RKO (cell line): ENCODE data around the gene SPRY4.
"Not testable (repeated sequence)": the region's sequence is repeated elsewhere in the genome, so short reads cannot be mapped to it uniquely, and the experiment has no call there.

Experiments
- DNase-seq: peaks from one replicate; pipeline ENCODE4 v3.0.0-alpha.2; 2016; ENCODE audit warnings: low spot score

Gene SPRY4

GRCh38 chr5:142324871-142325724, at the start of gene SPRY4:
SPRY4 (minus strand) TSS chr5:142325021; CDS start chr5:142315108, 9,913 bp downstream.
- DNase-seq: peak; percentile 97

- DNase-seq: no peak
Measured at GRCh38 chr5:142368529-142368928, 43.7 kb upstream of the SPRY4 start.

DNA sequence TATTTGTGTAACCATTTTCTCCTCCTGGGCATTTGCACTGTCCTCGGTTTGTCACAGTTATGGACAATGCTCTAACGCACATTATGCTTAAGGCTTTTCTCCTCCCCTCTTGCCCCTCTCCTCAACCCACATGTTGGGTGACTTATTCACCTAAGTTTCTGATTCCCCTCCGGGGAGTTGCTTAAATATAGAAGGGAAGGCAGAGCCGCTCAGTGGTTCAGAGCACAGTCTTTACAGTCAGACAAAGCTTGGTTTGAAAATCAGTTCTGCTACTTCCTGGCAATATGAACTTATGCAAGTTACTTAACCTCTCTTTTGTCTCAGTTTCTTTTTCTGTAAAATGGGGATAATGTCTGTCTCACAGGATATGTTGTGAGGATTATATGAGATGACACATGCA, 41.2 kb upstream of the SPRY4 start:
- no peak for DNase-seq

GRCh38 chr5:142364251-142365145, 39.7 kb upstream of the SPRY4 start:
- DNase-seq: no peak

- no peak for DNase-seq
Measured at GRCh38 chr5:142363619-142363963, 38.8 kb upstream of the SPRY4 start.

- DNase-seq: not testable (repeated sequence)
Measured at GRCh38 chr5:142362193-142362592, 37.4 kb upstream of the SPRY4 start.

DNA sequence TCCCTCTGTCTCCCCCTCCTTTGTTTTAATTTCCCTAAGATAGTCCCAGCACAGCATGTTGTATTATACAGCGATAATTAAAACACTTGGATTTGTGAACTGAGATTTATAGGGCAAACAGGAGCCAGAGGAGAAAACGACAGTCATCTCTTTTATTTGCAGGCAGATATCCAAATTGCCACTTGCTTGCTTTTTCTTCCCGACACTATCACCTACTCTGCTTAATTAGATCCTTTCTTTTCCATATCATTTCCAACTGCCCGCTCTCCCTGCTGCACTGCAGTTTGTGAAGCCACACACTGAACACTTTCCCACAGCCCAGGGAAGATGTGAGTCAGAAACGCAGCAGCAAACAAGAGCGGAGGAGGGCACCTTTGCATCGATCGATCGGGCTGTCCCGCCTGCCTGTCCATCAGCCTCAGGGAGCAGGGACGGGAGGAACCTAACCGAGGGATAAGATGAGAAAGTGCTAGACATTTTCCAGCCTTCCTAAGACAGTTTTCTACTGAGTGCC, 35.8 kb upstream of the SPRY4 start:
- DNase-seq: peak; percentile 97

GRCh38 chr5:142360051-142360498, 35.3 kb upstream of the SPRY4 start:
- DNase-seq: peak; percentile 62

- DNase-seq: no peak
Measured at GRCh38 chr5:142358648-142359047, 33.8 kb upstream of the SPRY4 start.

DNA sequence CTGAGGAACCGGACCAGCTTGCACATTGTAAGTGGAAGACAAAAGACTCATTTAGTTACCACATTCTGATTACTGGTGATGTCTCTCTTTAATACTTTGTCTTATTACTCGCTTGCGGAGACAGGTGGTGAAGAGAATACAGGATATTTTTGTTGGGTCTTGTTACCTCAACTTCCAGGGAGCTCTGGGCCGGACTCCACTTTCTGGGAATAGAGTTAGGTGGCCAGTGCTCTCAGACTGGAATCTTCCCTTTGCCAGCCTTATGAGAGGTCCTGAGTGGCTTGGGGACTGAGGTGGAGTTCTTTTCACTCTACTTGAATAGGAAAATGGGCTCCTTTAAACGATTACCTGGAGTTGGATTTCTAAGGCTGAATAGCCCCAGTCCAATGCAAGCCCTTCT, 33.3 kb upstream of the SPRY4 start:
- DNase-seq: peak; percentile 55

DNA sequence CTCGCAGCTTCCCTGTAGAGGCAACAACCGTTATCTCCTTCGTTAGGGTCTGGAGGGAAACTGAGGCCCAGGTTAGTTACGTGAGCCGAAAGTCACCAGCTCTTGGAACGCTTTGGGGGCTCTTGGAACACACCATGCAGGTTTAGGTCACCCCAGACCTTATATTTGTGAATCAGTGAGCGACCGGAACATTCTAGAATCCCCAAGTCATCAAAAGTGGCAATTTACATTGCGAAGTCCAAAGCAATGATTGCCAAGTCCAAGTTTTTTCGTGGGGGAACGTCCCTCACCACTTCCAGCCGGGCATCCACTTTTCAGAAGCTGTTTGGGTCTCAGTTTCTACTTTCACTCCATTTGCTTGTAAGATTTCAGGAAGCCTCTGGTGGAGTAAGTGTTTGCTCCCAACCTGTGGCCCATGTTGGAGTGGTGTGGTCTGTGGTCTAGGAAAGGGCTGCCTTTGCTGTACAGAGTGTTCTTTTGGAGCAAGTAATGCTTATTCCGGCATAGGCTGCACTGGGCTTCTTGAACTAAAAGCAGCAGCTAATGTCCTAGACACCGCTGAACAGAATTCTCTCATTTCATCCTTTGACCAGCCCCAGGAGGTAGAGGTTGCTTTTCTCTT, 32.8 kb upstream of the SPRY4 start:
- DNase-seq: peak; percentile 73

- peak; percentile 98 for DNase-seq
Measured at GRCh38 chr5:142356716-142357468, 32.1 kb upstream of the SPRY4 start.

GRCh38 chr5:142356349-142356715, 31.5 kb upstream of the SPRY4 start:
- DNase-seq: peak; percentile 79

DNA sequence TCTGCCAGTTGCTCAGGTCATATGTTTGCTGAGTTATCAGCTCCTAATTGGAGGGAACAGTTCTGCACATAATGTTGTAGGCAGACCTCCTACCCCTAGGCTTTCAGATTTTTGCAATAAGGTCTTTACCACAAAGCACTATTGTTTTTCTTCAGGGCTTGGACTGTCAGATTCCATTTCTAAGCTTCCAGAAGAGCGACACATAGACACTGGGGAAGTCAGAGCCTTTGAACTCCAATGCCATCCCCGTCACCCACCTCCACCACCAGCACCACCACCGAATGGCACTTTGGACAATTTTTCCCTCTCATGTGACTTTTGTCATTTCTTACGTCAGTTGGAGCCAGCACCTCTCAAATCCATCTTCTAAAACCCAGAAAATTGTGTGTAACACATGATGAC, 28.3 kb upstream of the SPRY4 start:
- no peak for DNase-seq

- DNase-seq: no peak
Measured at GRCh38 chr5:142350021-142350420, 25.2 kb upstream of the SPRY4 start.

DNA sequence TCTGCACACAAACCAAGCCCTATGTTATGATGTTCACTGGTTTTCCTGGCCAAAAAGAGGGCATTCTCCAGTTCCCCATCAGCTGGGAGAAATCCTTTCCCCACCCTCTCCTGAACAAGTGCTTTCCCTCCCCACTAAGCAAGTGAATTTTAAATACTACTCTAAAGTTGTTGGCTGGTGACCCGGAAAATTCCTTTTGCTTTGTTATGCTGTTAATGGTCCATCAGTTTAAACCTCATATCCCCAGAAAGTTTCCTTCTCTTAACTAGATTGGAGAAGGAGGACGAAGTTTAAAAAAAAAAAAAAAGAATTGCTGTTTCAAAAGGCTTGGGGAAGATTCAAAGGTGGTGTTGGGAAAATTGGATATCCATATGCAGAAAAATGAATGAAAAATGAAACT, 21.9 kb upstream of the SPRY4 start:
- DNase-seq: no peak

GRCh38 chr5:142344915-142345314, 20.1 kb upstream of the SPRY4 start:
- DNase-seq: not testable (repeated sequence)

DNA sequence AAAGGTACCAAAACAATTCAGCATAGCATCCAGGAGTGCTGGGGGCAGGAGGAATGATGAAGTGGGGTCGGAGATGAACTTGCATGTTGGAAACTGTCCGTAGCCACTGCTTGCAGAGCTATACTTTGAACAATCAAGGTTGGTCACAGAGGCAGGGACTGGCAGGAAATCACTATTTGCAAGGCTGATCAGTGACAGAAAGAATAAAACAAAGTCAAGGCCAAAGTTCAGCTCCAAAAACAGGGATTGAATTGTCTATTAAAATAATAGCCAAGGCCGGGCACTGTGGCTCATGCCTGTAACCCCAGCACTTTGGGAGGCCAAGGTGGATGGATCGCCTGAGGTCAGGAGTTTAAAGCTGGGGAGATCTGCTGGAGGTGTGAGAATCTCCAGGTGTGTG, 18.7 kb upstream of the SPRY4 start:
- DNase-seq: no peak

DNA sequence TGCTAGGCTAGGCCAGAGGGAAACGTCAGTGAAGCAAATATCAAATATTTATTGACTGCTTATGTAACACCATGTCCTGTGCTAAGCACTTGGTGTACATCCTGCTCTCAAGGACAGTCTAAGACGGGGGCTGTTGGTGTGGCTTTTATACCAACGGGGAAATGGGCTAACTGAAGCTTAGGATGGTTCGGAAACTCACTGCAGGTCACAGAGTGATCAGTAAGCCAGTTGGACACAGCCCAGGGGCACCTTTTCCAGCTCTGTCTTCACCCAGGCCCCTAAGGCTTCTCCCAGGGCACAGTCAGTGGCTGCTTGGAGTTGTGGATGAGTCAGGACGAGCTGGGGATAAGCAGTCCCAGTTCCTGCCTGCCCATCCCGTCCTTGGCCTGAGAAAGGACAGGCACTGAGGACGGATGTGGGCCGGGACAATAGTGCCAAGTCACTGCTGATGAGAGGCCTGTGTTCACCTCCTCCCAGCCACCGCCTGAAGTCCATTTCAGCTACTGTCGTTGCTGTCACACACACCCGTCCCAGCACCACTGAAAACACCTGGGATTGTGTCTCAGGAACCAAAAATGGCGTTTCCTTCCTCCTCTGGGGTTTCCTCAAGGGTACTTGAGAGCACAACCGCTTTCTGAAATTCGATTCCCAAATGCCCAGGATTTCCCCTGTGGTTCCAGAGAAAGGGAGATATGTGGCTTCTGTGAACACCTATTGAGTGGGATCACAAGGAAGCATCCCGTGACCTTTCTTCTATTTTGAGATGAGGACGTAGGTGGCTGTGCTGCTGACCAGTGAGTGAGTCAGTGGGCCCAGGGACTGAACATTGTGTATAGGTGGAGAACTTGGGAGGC, 17.5 kb upstream of the SPRY4 start:
- peak; percentile 93 for DNase-seq

GRCh38 chr5:142339781-142340180, 15.0 kb upstream of the SPRY4 start:
- no peak for DNase-seq

GRCh38 chr5:142334538-142334937, 9.7 kb upstream of the SPRY4 start:
- no peak for DNase-seq
